Measurements from ENCODE around the gene AMDHD2. TPM values are rescaled to one million over a fixed set of nuclear protein-coding genes. Genes with fewer than 3 reads are reported as not detected.
"Not testable (repeated sequence)": the region's sequence is repeated elsewhere in the genome, so short reads cannot be mapped to it uniquely, and the experiment has no call there.

AMDHD2 gene
- total RNA-seq, 6 experiments from 2014 or later = 15.6 to 19.3 (median 18.6) TPM

GRCh38 chr16:2531371-2531695, 11.2 kb downstream of the AMDHD2 start, which contains the start of gene CEMP1:
TSS of gene CEMP1 (minus strand) at chr16:2531408. CDS start at chr16:2531073, 335 bp downstream.
- Mint-ChIP-seq H3K27me3 (ENCODE audit: insufficient read depth) (peaks cover 6% of the 10 kb centered on the region), H3K9me3 (peaks cover 5% of the 10 kb centered on the region; the same call in 1 of the 2 replicates), H3K4me1 (ENCODE audit: low read depth) (peaks cover 40% of the 10 kb centered on the region), H3K4me3 (peak within 1 kb of the TSS; percentile 89), H3K36me3 (ENCODE audit: low read depth) (peaks cover 6% of the 10 kb centered on the region), H3K27ac (peak within 1 kb of the TSS; percentile 93)
- DNase-seq = no peak
- TF ChIP-seq CTCF (IDR thresholded peaks at IDR 0.05) = no peak

GRCh38 chr16:2531696-2532493, 11.7 kb downstream of the AMDHD2 start:
- peaks cover 6% of the 10 kb centered on the region for H3K27me3 Mint-ChIP-seq (ENCODE audit: insufficient read depth)
- peaks cover 5% of the 10 kb centered on the region; the same call in 1 of the 2 replicates for H3K9me3 Mint-ChIP-seq
- peaks cover 10% of the 10 kb centered on the region for H3K36me3 Mint-ChIP-seq (ENCODE audit: low read depth)
- peaks cover 45% of the 10 kb centered on the region for H3K4me1 Mint-ChIP-seq (ENCODE audit: low read depth)
- no peak for TF ChIP-seq CTCF (IDR thresholded peaks at IDR 0.05)
- peak; percentile 97 for DNase-seq
- H3K4me3 Mint-ChIP-seq = peak overlapping the region; percentile 89
- peak overlapping the region; percentile 93 for H3K27ac Mint-ChIP-seq

GRCh38 chr16:2532494-2533141, 12.4 kb downstream of the AMDHD2 start:
- TF ChIP-seq CTCF (IDR thresholded peaks at IDR 0.05) = no peak
- H3K27me3 Mint-ChIP-seq (ENCODE audit: insufficient read depth) = peaks cover 6% of the 10 kb centered on the region
- H3K36me3 Mint-ChIP-seq (ENCODE audit: low read depth) = peaks cover 10% of the 10 kb centered on the region
- no peak for DNase-seq
- H3K9me3 Mint-ChIP-seq = peaks cover 5% of the 10 kb centered on the region; the same call in 1 of the 2 replicates
- peak overlapping the region; percentile 93 for H3K27ac Mint-ChIP-seq
- H3K4me1 Mint-ChIP-seq (ENCODE audit: low read depth) = peaks cover 51% of the 10 kb centered on the region
- peak overlapping the region; percentile 89 for H3K4me3 Mint-ChIP-seq

- not testable (repeated sequence) for H3K9me3 Mint-ChIP-seq; H3K27me3 Mint-ChIP-seq (ENCODE audit: insufficient read depth); DNase-seq
- H3K4me3 Mint-ChIP-seq = peak overlapping the region; percentile 89
- peaks cover 10% of the 10 kb centered on the region for H3K36me3 Mint-ChIP-seq (ENCODE audit: low read depth)
- peaks cover 51% of the 10 kb centered on the region for H3K4me1 Mint-ChIP-seq (ENCODE audit: low read depth)
- peak overlapping the region; percentile 93 for H3K27ac Mint-ChIP-seq
Observed at GRCh38 chr16:2533142-2533755, 13.1 kb downstream of the AMDHD2 start.

- Mint-ChIP-seq H3K36me3 (ENCODE audit: low read depth) (peaks cover 10% of the 10 kb centered on the region), H3K4me1 (ENCODE audit: low read depth) (peaks cover 56% of the 10 kb centered on the region), H3K9me3 (peaks cover 5% of the 10 kb centered on the region; the same call in 1 of the 2 replicates), H3K4me3 (peak overlapping the region; percentile 47; the same call in 1 of the 2 replicates), H3K27me3 (ENCODE audit: insufficient read depth) (peaks cover 6% of the 10 kb centered on the region), H3K27ac (peak overlapping the region; percentile 36; the same call in 1 of the 2 replicates)
- no peak for TF ChIP-seq CTCF (IDR thresholded peaks at IDR 0.05)
- no peak for DNase-seq
Observed at GRCh38 chr16:2533912-2534311, 13.7 kb downstream of the AMDHD2 start.

- not testable (repeated sequence) for H3K27me3 Mint-ChIP-seq (ENCODE audit: insufficient read depth); DNase-seq
- peak overlapping the region; percentile 91 for H3K27ac Mint-ChIP-seq
Observed at GRCh38 chr16:2534335-2534734, 14.2 kb downstream of the AMDHD2 start.

More at GRCh38 chr16:2534335-2534734, 14.2 kb downstream of the AMDHD2 start:
- H3K9me3 Mint-ChIP-seq = not testable (repeated sequence)
- peaks cover 60% of the 10 kb centered on the region for H3K4me1 Mint-ChIP-seq (ENCODE audit: low read depth)
- peaks cover 11% of the 10 kb centered on the region for H3K36me3 Mint-ChIP-seq (ENCODE audit: low read depth)
- H3K4me3 Mint-ChIP-seq = peak overlapping the region; percentile 47; the same call in 1 of the 2 replicates
